BJ (cell line): ENCODE measurements around the gene TNFRSF6B. TPM values are rescaled to one million over a fixed set of nuclear protein-coding genes. Genes with fewer than 3 reads are reported as not detected.
"Not testable (repeated sequence)": the region's sequence is repeated elsewhere in the genome, so short reads cannot be mapped to it uniquely, and the experiment has no call there.

ENCODE experiments used
- CTCF ChIA-PET: fragments of 350-600 bp; formaldehyde crosslinking; extraction: SDS; loops from one replicate; lab custom pipeline; 2021; ENCODE audit warnings: antibody characterized with exemption, inconsistent platforms; lab: Yijun Ruan, JAX
- POLR2A ChIA-PET: fragments of 300-600 bp; sonication (Branson Sonifier 250); formaldehyde crosslinking; extraction: SDS; loops from one replicate; lab custom pipeline; 2021; ENCODE audit warnings: antibody characterized with exemption; lab: Charles Lee
- DNase-seq: peaks from one replicate; pipeline ENCODE4 v3.0.0-alpha.2; 2011; ENCODE audit warnings: low read depth
- H3K27me3 ChIP-seq: 2 replicates; pipeline ENCODE4 v1.6.0; 2011; ENCODE audit warnings: low read length; ENCODE audit not compliant: control insufficient read depth, insufficient read depth
- H3K36me3 ChIP-seq: 2 replicates; pipeline ENCODE4 v1.5.1; 2011; ENCODE audit warnings: low read length; ENCODE audit not compliant: control insufficient read depth, insufficient read depth
- H3K4me3 ChIP-seq: 2 replicates; pipeline ENCODE4 v1.5.1; 2011; ENCODE audit warnings: low read depth, mild to moderate bottlenecking, control low read depth, low read length
- CTCF ChIP-seq: IDR thresholded peaks from 2 replicates; pipeline ENCODE4 v1.5.1; 2011; ENCODE audit warnings: low read depth, mild to moderate bottlenecking, control low read depth, inconsistent platforms, low read length, moderate library complexity; ENCODE audit not compliant: insufficient read depth
- polyA plus RNA-seq: library from polyadenylated mRNA; depleted of rRNA; stranded (reverse); fragments of >200 nt; gene quantifications from 2 replicates; pipeline ENCODE4 v1.2.3, GENCODE V29; 2011

The TNFRSF6B gene
- polyA plus RNA-seq, 1 experiment, result 3.2 TPM

GRCh38 chr20:63665708-63666107, 30.7 kb upstream of the TNFRSF6B start:
- H3K36me3 ChIP-seq, result peaks cover 50% of the 10 kb centered on the region
- POLR2A ChIA-PET, result no interaction called here

GRCh38 chr20:63667858-63668257, 28.6 kb upstream of the TNFRSF6B start:
- no peak for TF ChIP-seq CTCF
- no peak for DNase-seq
- POLR2A ChIA-PET, result no interaction called here
- no peak overlapping the region for H3K4me3 ChIP-seq
- peaks cover 39% of the 10 kb centered on the region for H3K36me3 ChIP-seq
- H3K27me3 ChIP-seq, result no peaks in the 10 kb centered on the region
- CTCF ChIA-PET, result no interaction called here

More at GRCh38 chr20:63665708-63666107, 30.7 kb upstream of the TNFRSF6B start:
- no peak for DNase-seq
- TF ChIP-seq CTCF, result no peak
- no peak overlapping the region for H3K4me3 ChIP-seq
- CTCF ChIA-PET, result no interaction called here
- H3K27me3 ChIP-seq, result no peaks in the 10 kb centered on the region

- peaks cover 34% of the 10 kb centered on the region for H3K36me3 ChIP-seq
- TF ChIP-seq CTCF, result no peak
- no peak for DNase-seq
- ChIA-PET CTCF (no interaction called here), POLR2A (no interaction called here)
- H3K4me3 ChIP-seq, result no peak overlapping the region
- H3K27me3 ChIP-seq, result no peaks in the 10 kb centered on the region
These were observed 28.1 kb upstream of the TNFRSF6B start for GRCh38 chr20:63668351-63668750.

- POLR2A ChIA-PET, H3K27me3 ChIP-seq, H3K4me3 ChIP-seq, DNase-seq: not testable (repeated sequence)
- CTCF ChIA-PET, result interaction anchor here (0.5 kb wide), 1 partner anchor 93 kb away, joined by 3 read pairs; no protein-coding TSS in a partner anchor
- peaks cover 23% of the 10 kb centered on the region for H3K36me3 ChIP-seq
These were observed 24.8 kb upstream of the TNFRSF6B start for GRCh38 chr20:63671695-63672094.

GRCh38 chr20:63672666-63673065, 23.8 kb upstream of the TNFRSF6B start:
- no peaks in the 10 kb centered on the region for H3K27me3 ChIP-seq
- no peak overlapping the region for H3K4me3 ChIP-seq
- no peak for DNase-seq
- CTCF ChIA-PET, result interaction anchor here (0.7 kb wide), 1 partner anchor 23 kb away, joined by 4 read pairs; no protein-coding TSS in a partner anchor
- H3K36me3 ChIP-seq, result peaks cover 18% of the 10 kb centered on the region
- TF ChIP-seq CTCF, result no peak
- POLR2A ChIA-PET, result no interaction called here

- DNase-seq, result no peak
- POLR2A ChIA-PET, result no interaction called here
- no peak for TF ChIP-seq CTCF
- Histone ChIP-seq H3K4me3 (no peak overlapping the region), H3K27me3 (no peaks in the 10 kb centered on the region), H3K36me3 (peaks cover 19% of the 10 kb centered on the region)
- CTCF ChIA-PET, result no interaction called here
These were observed 22.5 kb upstream of the TNFRSF6B start for GRCh38 chr20:63673951-63674350.
